Testis (tissue), 2 donors: ENCODE measurements around the gene ATP10B.

Source experiments
- CTCF ChIP-seq, 3 experiments: fragments of 450-650 bp in 2 of 3; fragments of 200-600 bp in 1 of 3; sonication (generic) in 1 of 3; IDR thresholded peaks; one replicate each; pipeline ENCODE4 v1.5.1; 2016 to 2019; ENCODE audit warnings: antibody characterized with exemption in 3 of 3, mild to moderate bottlenecking in 2 of 3, moderate library complexity in 1 of 3
- POLR2A ChIP-seq: fragments of 450-650 bp; IDR thresholded peaks from one replicate; pipeline ENCODE4 v1.6.1; 2017; ENCODE audit warnings: antibody characterized with exemption, mild to moderate bottlenecking, moderate library complexity

- TF ChIP-seq CTCF (IDR thresholded peaks at IDR 0.05): no peak
- TF ChIP-seq POLR2A: no peak
Measured at GRCh38 chr5:160637357-160638090, 214.5 kb downstream of the ATP10B start.
